HCT116 (cell line): ENCODE results near the gene DCAF15. TPM values are rescaled to one million over a fixed set of nuclear protein-coding genes. Genes with fewer than 3 reads are reported as not detected.

Source experiments
- ATAC-seq: fragments of 200-7000 bp; cut with Tn5 transposase; 2 replicates; pipeline ENCODE4 v1.9.1; 2020; ENCODE audit warnings: mild to moderate bottlenecking, moderate library complexity
- BruUV-seq: library from RNA; stranded (reverse); fragments of 400-500 nt; replicated peaks from 2 replicates; lab custom pipeline; 2021; lab: Mats Ljungman, UMichigan
- CTCF ChIA-PET: fragments of 300-600 bp; sonication (Branson Sonifier 250); formaldehyde crosslinking; loops from one replicate; lab custom pipeline; 2021; ENCODE audit warnings: antibody characterized with exemption; lab: Charles Lee
- POLR2A ChIA-PET: fragments of 300-600, 350-600 bp; sonication (Branson Sonifier 250); formaldehyde crosslinking; loops from one replicate; lab custom pipeline; 2021; ENCODE audit warnings: antibody characterized with exemption; lab: Charles Lee
- RAD21 ChIA-PET, 2 experiments: fragments of 300-600 bp; sonication (Branson Sonifier 250); formaldehyde crosslinking; loops; one replicate each; lab custom pipeline; 2023; ENCODE audit warnings: low total read pairs in 2 of 2; ENCODE audit not compliant: uncharacterized antibody in 2 of 2, unreplicated experiment in 2 of 2, low non-redundant PET in 1 of 2; lab: Charles Lee
- DNase-seq: peaks from one replicate; pipeline ENCODE4 v3.0.0-alpha.2; 2010; ENCODE audit warnings: low read depth, low spot score
- H2AFZ ChIP-seq: fragments of 200-600 bp; shearing (Covaris generic), sonication (generic); 2 replicates; pipeline ENCODE4 v1.6.1; 2017; ENCODE audit warnings: low read depth, mixed run types, mixed read lengths, antibody characterized with exemption, low read length; ENCODE audit not compliant: poor library complexity, severe bottlenecking
- H3K27ac ChIP-seq: 2 replicates; pipeline ENCODE4 v1.5.1; 2012; ENCODE audit warnings: low read depth, low read length
- H3K27me3 ChIP-seq: fragments of 200-600 bp; sonication (generic); 2 replicates; pipeline ENCODE4 v1.6.1; 2016; ENCODE audit warnings: mixed run types, low read length, mixed read lengths; ENCODE audit not compliant: insufficient read depth
- H3K36me3 ChIP-seq, 2 experiments: fragments of 200-500 bp in 1 of 2; fragments of 200-600 bp in 1 of 2; sonication (Bioruptor generic) in 1 of 2; sonication (generic) in 1 of 2; 2 replicates each; pipeline versions ENCODE4 v1.5.1 to v1.6.1; 2014 to 2016; ENCODE audit warnings: low read length in 2 of 2, inconsistent platforms in 1 of 2, mixed read lengths in 1 of 2, mixed run types in 1 of 2; ENCODE audit not compliant: insufficient read depth in 2 of 2, control insufficient read depth in 1 of 2
- H3K4me1 ChIP-seq, 2 experiments: fragments of 200-600 bp in 1 of 2; sonication (generic) in 1 of 2; 2 replicates each; pipeline versions ENCODE4 v1.5.1 to v1.6.1; 2012 to 2017; ENCODE audit warnings: low read length in 2 of 2, inconsistent platforms in 1 of 2, mild to moderate bottlenecking in 1 of 2, mixed read lengths in 1 of 2, mixed run types in 1 of 2, moderate library complexity in 1 of 2; ENCODE audit not compliant: insufficient read depth in 2 of 2, control insufficient read depth in 1 of 2
- H3K4me2 ChIP-seq: fragments of 200-600 bp; sonication (generic); 2 replicates; pipeline ENCODE4 v1.6.1; 2017; ENCODE audit warnings: mixed run types, low read length, mixed read lengths
- H3K4me3 ChIP-seq, 2 experiments: fragments of 200-600 bp in 1 of 2; sonication (generic) in 1 of 2; replicated peaks in 1 of 2; 2 replicates each; pipeline ENCODE4 v1.5.1; 2011 to 2016; ENCODE audit warnings: low read length in 2 of 2, control low read depth in 1 of 2, low read depth in 1 of 2, mild to moderate bottlenecking in 1 of 2, mixed read lengths in 1 of 2, mixed run types in 1 of 2
- H3K79me2 ChIP-seq: fragments of 200-600 bp; sonication (generic); 2 replicates; pipeline ENCODE4 v1.6.1; 2017; ENCODE audit warnings: mild to moderate bottlenecking, mixed run types, low read length, moderate library complexity, mixed read lengths; ENCODE audit not compliant: insufficient read depth
- H3K9ac ChIP-seq: fragments of 200-600 bp; sonication (generic); 2 replicates; pipeline ENCODE4 v1.6.1; 2016; ENCODE audit warnings: low read length, mixed read lengths
- H3K9me2 ChIP-seq: fragments of 200-600 bp; sonication (generic), shearing (Covaris generic); 2 replicates; pipeline ENCODE4 v1.6.1; 2017; ENCODE audit warnings: mixed run types, mild to moderate bottlenecking, moderate library complexity; ENCODE audit not compliant: insufficient read depth
- H3K9me3 ChIP-seq, 2 experiments: fragments of 200-500 bp in 1 of 2; fragments of 200-600 bp in 1 of 2; sonication (Bioruptor generic) in 1 of 2; sonication (generic) in 1 of 2; 2 replicates each; pipeline ENCODE4 v1.6.1; 2014 to 2017; ENCODE audit warnings: low read length in 2 of 2, mixed read lengths in 2 of 2, inconsistent platforms in 1 of 2, low read depth in 1 of 2, mild to moderate bottlenecking in 1 of 2, mixed run types in 1 of 2, moderate library complexity in 1 of 2; ENCODE audit not compliant: control insufficient read depth in 1 of 2, insufficient read depth in 1 of 2
- H4K20me1 ChIP-seq: fragments of 200-600 bp; sonication (generic), shearing (Covaris generic); 2 replicates; pipeline ENCODE4 v1.6.1; 2017; ENCODE audit warnings: mixed run types, mild to moderate bottlenecking, moderate library complexity; ENCODE audit not compliant: insufficient read depth
- CBX3 ChIP-seq: IDR thresholded peaks from 2 replicates; pipeline ENCODE4 v1.6.1; 2012; ENCODE audit warnings: low read depth
- CEBPB ChIP-seq: IDR thresholded peaks from 2 replicates; pipeline ENCODE4 v1.6.1; 2012; ENCODE audit warnings: low read depth
- CTCF ChIP-seq, 3 experiments: fragments of 200-600 bp in 1 of 3; sonication (generic) in 1 of 3; IDR thresholded peaks in 2 of 3; conservative IDR thresholded peaks in 1 of 3; 2 replicates each; pipeline ENCODE4 v1.5.1; 2012 to 2017; ENCODE audit warnings: low read depth in 2 of 3, low read length in 2 of 3, antibody characterized with exemption in 1 of 3, borderline replicate concordance in 1 of 3, control low read depth in 1 of 3, mild to moderate bottlenecking in 1 of 3, mixed read lengths in 1 of 3, mixed run types in 1 of 3, moderate library complexity in 1 of 3; ENCODE audit not compliant: insufficient read depth in 1 of 3
- EGR1 ChIP-seq: IDR thresholded peaks from 2 replicates; pipeline ENCODE4 v1.6.1; 2012; ENCODE audit warnings: low read depth
- EZH2 ChIP-seq: fragments of 200-600 bp; sonication (generic); IDR thresholded peaks from 2 replicates; pipeline ENCODE4 v1.6.1; 2017; ENCODE audit warnings: antibody characterized with exemption, mixed run types
- EZH2phosphoT487 ChIP-seq: fragments of 200-600 bp; IDR thresholded peaks from 2 replicates; pipeline ENCODE4 v1.6.1; 2018; ENCODE audit warnings: antibody characterized with exemption, borderline replicate concordance
- FOSL1 ChIP-seq: IDR thresholded peaks from 2 replicates; pipeline ENCODE4 v1.6.1; 2012; ENCODE audit warnings: low read depth
- JUND ChIP-seq: IDR thresholded peaks from 2 replicates; pipeline ENCODE4 v1.6.1; 2012
- MAX ChIP-seq: IDR thresholded peaks from 2 replicates; pipeline ENCODE4 v1.6.1; 2012
- POLR2A ChIP-seq: IDR thresholded peaks from 2 replicates; pipeline ENCODE4 v1.7.0; 2011; ENCODE audit warnings: borderline replicate concordance; ENCODE audit not compliant: insufficient read depth, insufficient read length; ENCODE audit errors: extremely low read depth
- RAD21 ChIP-seq: IDR thresholded peaks from 2 replicates; pipeline ENCODE4 v1.6.1; 2012; ENCODE audit warnings: low read depth, mild to moderate bottlenecking
- SIN3A ChIP-seq: IDR thresholded peaks from 2 replicates; pipeline ENCODE4 v1.6.1; 2012; ENCODE audit warnings: low read depth
- SRF ChIP-seq: IDR thresholded peaks from 2 replicates; pipeline ENCODE4 v1.6.1; 2012; ENCODE audit warnings: low read depth
- YY1 ChIP-seq: IDR thresholded peaks from 2 replicates; pipeline ENCODE4 v1.6.1; 2011; ENCODE audit warnings: low read length, low read depth, moderate library complexity, mild to moderate bottlenecking; ENCODE audit not compliant: insufficient replicate concordance; ENCODE audit errors: extremely low read depth
- ZBTB33 ChIP-seq: IDR thresholded peaks from 2 replicates; pipeline ENCODE4 v1.6.1; 2011; ENCODE audit warnings: mild to moderate bottlenecking, low read length, moderate library complexity; ENCODE audit not compliant: insufficient replicate concordance; ENCODE audit errors: extremely low read depth
- ZFX ChIP-seq: fragments of 450-650 bp; IDR thresholded peaks from 2 replicates; pipeline ENCODE4 v1.6.1; 2017
- intact Hi-C: fragments of 100-400 bp; cut with micrococcal nuclease; formaldehyde crosslinking; loops from 2 replicates; pipeline ENCODE4 v1.10.0; 2022
- total RNA-seq: library from RNA; stranded (reverse); gene quantifications from one replicate; pipeline ENCODE4 v1.2.1, GENCODE V29; 2021; ENCODE audit not compliant: unreplicated experiment
- TF ChIP-seq, protein P1 (sequence below): IDR thresholded peaks from 2 replicates; pipeline ENCODE4 v1.6.1; 2012

Gene DCAF15
- total RNA-seq, 1 experiment from 2014 or later: 46.2 TPM

GRCh38 chr19:13930402-13930801 lies 21.9 kb upstream of the DCAF15 start:
- H3K9ac ChIP-seq: no peak overlapping the region
- no peaks in the 10 kb centered on the region for H3K27me3 ChIP-seq
- H3K9me2 ChIP-seq: no peaks in the 10 kb centered on the region
- BruUV-seq: no TSS peak
- H3K79me2 ChIP-seq: no peaks in the 10 kb centered on the region
- CTCF ChIA-PET: no interaction called here
- intact Hi-C loops: no loop called here
- no peak for ATAC-seq
- H3K4me3 ChIP-seq: no peak overlapping the region
- POLR2A ChIA-PET: no interaction called here
- H3K4me1 ChIP-seq: no peaks in the 10 kb centered on the region
- H2AFZ ChIP-seq: no peak overlapping the region
- no peak overlapping the region for H3K4me2 ChIP-seq
- no peak overlapping the region; the same call in 1 of the 2 replicates for H3K27ac ChIP-seq
- TF ChIP-seq JUND: no peak
- TF ChIP-seq CTCF (IDR thresholded peaks at IDR 0.05 in 2 of 3, conservative IDR thresholded peaks at IDR 0.05 in 1 of 3; ENCODE audit: borderline replicate concordance in 1 of 3, insufficient read depth in 1 of 3, low read depth in 2 of 3, low read length in 2 of 3): no peak
- no peak for TF ChIP-seq CEBPB
- TF ChIP-seq RAD21: no peak
- TF ChIP-seq EGR1: no peak
- no peak for TF ChIP-seq MAX
- no peak for TF ChIP-seq EZH2
- DNase-seq: no peak
- RAD21 ChIA-PET: no interaction called here
- peaks cover 3 to 6% of the 10 kb centered on the region in 2 experiments; a peak in 2 of 4 replicates for H3K36me3 ChIP-seq
- H3K9me3 ChIP-seq: no peaks in the 10 kb centered on the region
- no peaks in the 10 kb centered on the region for H4K20me1 ChIP-seq

- CTCF ChIA-PET: no interaction called here
- H3K4me2 ChIP-seq: no peak overlapping the region
- no peaks in the 10 kb centered on the region for H3K79me2 ChIP-seq
- H3K27ac ChIP-seq: no peak overlapping the region
- no TSS peak for BruUV-seq
- peaks cover 3 to 6% of the 10 kb centered on the region in 2 experiments; a peak in 1 of 4 replicates for H3K36me3 ChIP-seq
- DNase-seq: no peak
- no peaks in the 10 kb centered on the region for H4K20me1 ChIP-seq
- intact Hi-C loops: no loop called here
- H3K9me3 ChIP-seq: no peaks in the 10 kb centered on the region
- H3K27me3 ChIP-seq: no peaks in the 10 kb centered on the region
- RAD21 ChIA-PET: no interaction called here
- no peaks in the 10 kb centered on the region for H3K9me2 ChIP-seq
- no peak overlapping the region for H3K4me3 ChIP-seq
- no peak for ATAC-seq
- no peak overlapping the region for H2AFZ ChIP-seq
- H3K9ac ChIP-seq: no peak overlapping the region
- no peaks in the 10 kb centered on the region for H3K4me1 ChIP-seq
- POLR2A ChIA-PET: no interaction called here
- TF ChIP-seq FOSL1 (no peak), POLR2A (no peak), YY1 (no peak), ZBTB33 (no peak), SIN3A (no peak), CEBPB (no peak), EZH2 (no peak), SRF (no peak), CBX3 (no peak), JUND (no peak), EZH2phosphoT487 (no peak), ZFX (no peak)
- TF ChIP-seq, protein P1, sequence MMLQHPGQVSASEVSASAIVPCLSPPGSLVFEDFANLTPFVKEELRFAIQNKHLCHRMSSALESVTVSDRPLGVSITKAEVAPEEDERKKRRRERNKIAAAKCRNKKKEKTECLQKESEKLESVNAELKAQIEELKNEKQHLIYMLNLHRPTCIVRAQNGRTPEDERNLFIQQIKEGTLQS: no peak
Observed at GRCh38 chr19:13931391-13932148, 20.7 kb upstream of the DCAF15 start.
